Choroid plexus epithelial cell (primary cell): ENCODE results near the gene SLC2A1.

Experiments used
- DNase-seq: peaks from one replicate; pipeline ENCODE4 v3.0.0-alpha.2; 2010; ENCODE audit warnings: low read depth
- H3K4me3 ChIP-seq: 2 replicates; pipeline ENCODE4 v1.5.1; 2011; ENCODE audit warnings: low read depth, mild to moderate bottlenecking, control low read depth, low read length, moderate library complexity
- TF ChIP-seq, protein P1 (sequence below): conservative IDR thresholded peaks from 2 replicates; pipeline ENCODE4 v1.5.1; 2011; ENCODE audit warnings: low read depth, mild to moderate bottlenecking, control low read depth, inconsistent platforms, low read length, moderate library complexity

The SLC2A1 gene

DNA sequence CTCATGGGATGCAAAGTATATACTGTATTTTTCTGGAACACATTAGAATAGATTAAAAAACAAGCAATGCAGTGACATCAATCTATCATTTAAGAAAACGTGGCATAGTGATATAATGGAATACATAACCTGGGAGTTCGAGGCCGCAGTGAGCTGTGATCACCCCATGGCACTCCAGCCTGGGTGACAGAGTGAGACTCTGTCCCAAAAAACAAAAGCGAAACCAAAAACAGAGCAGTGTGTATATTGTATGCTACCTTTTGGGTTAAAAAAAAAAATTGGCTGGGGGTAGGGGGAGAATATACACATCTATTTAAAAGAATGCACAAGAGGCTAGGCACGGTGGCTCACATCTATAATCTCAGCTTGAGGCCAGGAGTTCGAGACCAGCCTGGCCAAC lies 13.5 kb downstream of the SLC2A1 start:
- H3K4me3 ChIP-seq = no peak overlapping the region
- TF ChIP-seq, protein P1, sequence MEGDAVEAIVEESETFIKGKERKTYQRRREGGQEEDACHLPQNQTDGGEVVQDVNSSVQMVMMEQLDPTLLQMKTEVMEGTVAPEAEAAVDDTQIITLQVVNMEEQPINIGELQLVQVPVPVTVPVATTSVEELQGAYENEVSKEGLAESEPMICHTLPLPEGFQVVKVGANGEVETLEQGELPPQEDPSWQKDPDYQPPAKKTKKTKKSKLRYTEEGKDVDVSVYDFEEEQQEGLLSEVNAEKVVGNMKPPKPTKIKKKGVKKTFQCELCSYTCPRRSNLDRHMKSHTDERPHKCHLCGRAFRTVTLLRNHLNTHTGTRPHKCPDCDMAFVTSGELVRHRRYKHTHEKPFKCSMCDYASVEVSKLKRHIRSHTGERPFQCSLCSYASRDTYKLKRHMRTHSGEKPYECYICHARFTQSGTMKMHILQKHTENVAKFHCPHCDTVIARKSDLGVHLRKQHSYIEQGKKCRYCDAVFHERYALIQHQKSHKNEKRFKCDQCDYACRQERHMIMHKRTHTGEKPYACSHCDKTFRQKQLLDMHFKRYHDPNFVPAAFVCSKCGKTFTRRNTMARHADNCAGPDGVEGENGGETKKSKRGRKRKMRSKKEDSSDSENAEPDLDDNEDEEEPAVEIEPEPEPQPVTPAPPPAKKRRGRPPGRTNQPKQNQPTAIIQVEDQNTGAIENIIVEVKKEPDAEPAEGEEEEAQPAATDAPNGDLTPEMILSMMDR = no peak
- DNase-seq = no peak

- DNase-seq = no peak
- H3K4me3 ChIP-seq = no peak overlapping the region
- TF ChIP-seq, protein P1 = no peak
These were observed 14.3 kb downstream of the SLC2A1 start for GRCh38 chr1:42944246-42944928.

DNA sequence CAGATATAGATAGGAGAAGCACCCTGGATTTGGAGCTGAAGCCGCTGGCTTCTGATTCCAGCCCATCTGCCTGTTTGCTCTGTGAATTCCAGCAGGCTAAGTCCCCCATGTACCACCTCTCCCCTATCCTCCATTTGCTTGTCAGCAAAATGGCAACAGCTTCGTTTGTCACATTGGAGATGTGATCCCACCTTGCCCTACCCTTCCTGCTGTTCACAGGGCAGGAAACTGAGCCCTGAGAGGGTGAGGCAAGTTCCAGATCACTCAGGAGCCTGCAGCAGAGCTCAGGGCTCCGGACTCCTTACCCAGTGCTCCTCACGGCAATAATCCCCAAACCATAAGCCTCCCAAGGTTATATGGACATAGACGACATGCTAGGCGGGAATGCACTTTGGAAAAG lies 14.9 kb downstream of the SLC2A1 start:
- H3K4me3 ChIP-seq = no peak overlapping the region
- TF ChIP-seq, protein P1 = no peak
- no peak for DNase-seq

GRCh38 chr1:42943166-42943565 lies 15.5 kb downstream of the SLC2A1 start:
- DNase-seq = peak; percentile 65
- no peak overlapping the region for H3K4me3 ChIP-seq
- TF ChIP-seq, protein P1 = no peak

- TF ChIP-seq, protein P1 = no peak
- DNase-seq = no peak
- no peak overlapping the region for H3K4me3 ChIP-seq
These were observed 16.2 kb downstream of the SLC2A1 start for GRCh38 chr1:42942444-42942843.

DNA sequence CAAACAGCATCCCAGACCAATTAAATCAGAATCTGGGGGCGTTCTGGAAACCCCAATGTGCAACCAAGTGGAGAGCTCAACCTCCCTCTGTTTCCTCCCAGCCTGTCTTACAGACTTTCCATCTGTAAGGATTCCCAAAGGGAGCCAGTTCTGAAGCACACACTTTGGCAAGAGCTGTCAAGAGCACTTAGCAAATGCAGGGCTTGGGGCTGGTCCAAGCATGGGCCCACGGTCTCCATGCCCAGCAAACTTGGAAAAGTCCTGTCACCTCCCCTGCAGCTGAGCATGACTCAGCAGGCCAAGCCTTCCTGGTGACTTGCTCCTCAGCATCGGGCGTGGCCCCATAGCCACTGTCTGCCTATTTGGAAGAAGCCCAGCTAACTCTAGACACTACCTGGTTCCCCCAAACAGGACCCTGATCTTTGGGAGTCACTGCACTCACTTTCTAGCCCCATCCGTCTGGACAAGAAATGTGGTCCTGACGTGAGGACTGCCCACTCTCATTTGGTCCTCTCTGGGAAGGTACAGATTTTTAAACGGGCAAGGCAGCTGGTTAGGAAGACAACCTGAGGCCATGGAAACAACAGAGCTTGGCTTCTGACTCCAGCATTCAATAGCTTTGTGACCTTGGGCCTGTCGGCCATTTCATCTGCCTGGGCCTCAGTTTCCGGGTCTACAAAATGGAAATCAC lies 16.9 kb downstream of the SLC2A1 start:
- TF ChIP-seq, protein P1 = no peak
- peak; percentile 49 for DNase-seq
- H3K4me3 ChIP-seq = no peak overlapping the region
